GM10266 (cell line): ENCODE results near the gene DYNLT5.
"Not testable (repeated sequence)": the region's sequence is repeated elsewhere in the genome, so short reads cannot be mapped to it uniquely, and the experiment has no call there.

Source experiments
- DNase-seq: peaks from one replicate; pipeline ENCODE4 v3.0.0; 2012; ENCODE audit errors: extremely low spot score
- CTCF ChIP-seq: IDR thresholded peaks from 2 replicates; pipeline ENCODE4 v1.5.1; 2012; ENCODE audit warnings: mild to moderate bottlenecking, low read depth; ENCODE audit not compliant: control insufficient read depth, insufficient read depth; ENCODE audit errors: missing control alignments

Gene DYNLT5

GRCh38 chr1:66732407-66733166, 19.7 kb upstream of the DYNLT5 start:
- no peak for TF ChIP-seq CTCF
- no peak for DNase-seq

- TF ChIP-seq CTCF, result peak; percentile 10
- no peak for DNase-seq
These were observed 18.8 kb upstream of the DYNLT5 start for GRCh38 chr1:66733348-66734017.

GRCh38 chr1:66734531-66734930, 17.7 kb upstream of the DYNLT5 start:
- DNase-seq, result not testable (repeated sequence)

- no peak for TF ChIP-seq CTCF
- DNase-seq, result no peak
These were observed 14.4 kb upstream of the DYNLT5 start for GRCh38 chr1:66737836-66738235.

- no peak for DNase-seq
These were observed 12.7 kb upstream of the DYNLT5 start for GRCh38 chr1:66739401-66740157.

GRCh38 chr1:66745451-66745850, 6.8 kb upstream of the DYNLT5 start:
- DNase-seq, result no peak
- TF ChIP-seq CTCF, result no peak

More at GRCh38 chr1:66739401-66740157, 12.7 kb upstream of the DYNLT5 start:
- TF ChIP-seq CTCF, result no peak

- TF ChIP-seq CTCF, result no peak
- no peak for DNase-seq
These were observed 4.8 kb upstream of the DYNLT5 start for GRCh38 chr1:66747501-66747900.
